ENCODE data around the gene BMP2. TPM values are rescaled to one million over a fixed set of nuclear protein-coding genes. Genes with fewer than 3 reads are reported as not detected.

The BMP2 gene
- total and polyA plus RNA-seq, 2 of the 4 experiments (the other 2 are of a cell fraction) = 0.18 to 0.21 TPM

DNA sequence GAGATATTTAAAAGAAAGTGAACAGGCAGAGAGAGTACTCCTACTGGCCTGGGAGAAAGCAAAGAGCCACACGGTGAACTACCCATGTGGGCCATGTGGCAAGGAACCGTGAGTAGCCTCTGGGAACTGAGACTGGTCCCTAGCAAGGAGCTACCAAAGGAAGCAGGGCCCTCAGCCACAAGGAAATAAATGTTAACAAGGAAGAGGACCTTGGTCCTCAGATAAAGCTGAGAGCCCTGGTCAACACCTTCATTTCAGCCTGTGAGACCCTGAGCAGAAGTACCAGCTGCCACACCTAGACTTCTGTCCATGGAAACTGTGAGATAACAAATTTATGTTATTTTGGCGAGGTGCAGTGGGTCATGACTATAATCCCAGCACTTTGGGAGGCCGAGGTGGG lies 25.3 kb downstream of the BMP2 start:
- no peak overlapping the region for H2AK5ac ChIP-seq (ENCODE audit: low read depth, low read length)
- H3K9ac ChIP-seq (ENCODE audit: low read depth, low read length) = no peak overlapping the region
- H2BK5ac ChIP-seq (ENCODE audit: low read depth, low read length, poor library complexity, severe bottlenecking) = no peak overlapping the region
- no peak overlapping the region for H3K4me3 ChIP-seq (ENCODE audit: insufficient read depth, low read depth, low read length)
- ATAC-seq (ENCODE audit: low read depth) (no peak), DNase-seq (no peak)
- H3K9me3 ChIP-seq (ENCODE audit: control insufficient read depth, insufficient read depth, low read length) = no peaks in the 10 kb centered on the region
- H4K20me1 ChIP-seq (ENCODE audit: insufficient read depth, low read length) = no peaks in the 10 kb centered on the region
- H2BK120ac ChIP-seq (ENCODE audit: low read depth, low read length) = no peak overlapping the region
- ChIA-PET POLR2A (ENCODE audit: unreplicated experiment) (no interaction called here), CTCF (interaction anchor here (0.7 to 1.2 kb wide), 3 partner anchors 7 to 528 kb away, joined by 3 to 4 read pairs (median 3); no protein-coding TSS in a partner anchor)
- intact Hi-C loops (cut with micrococcal nuclease) (no loop called here), in situ Hi-C loops (cut with MboI; ENCODE audit: low sequenced_read_pairs) (no loop called here), dilution Hi-C loops (cut with HindIII; ENCODE audit: low sequenced_read_pairs, unreplicated experiment) (no loop called here)
- no peak overlapping the region for H3K4me2 ChIP-seq (ENCODE audit: low read depth, low read length)
- H3K4ac ChIP-seq (ENCODE audit: low read depth, low read length) = no peak overlapping the region
- H3K27me3 ChIP-seq (ENCODE audit: control insufficient read depth, insufficient read depth, low read length) = peaks cover 5% of the 10 kb centered on the region
- no peaks in the 10 kb centered on the region for H3K9me1 ChIP-seq (ENCODE audit: insufficient read depth, low read length)
- H3K14ac ChIP-seq (replicated peaks; ENCODE audit: low read depth, low read length) = no peak overlapping the region
- H3K4me1 ChIP-seq (ENCODE audit: control insufficient read depth, insufficient read depth, low read length) = no peaks in the 10 kb centered on the region
- H3K36me3 ChIP-seq (ENCODE audit: control insufficient read depth, insufficient read depth, low read length) = no peaks in the 10 kb centered on the region
- H2AK9ac ChIP-seq (replicated peaks; ENCODE audit: low read depth, low read length, poor library complexity) = no peak overlapping the region
- BruUV-seq (replicated peaks) = no TSS peak
- no peak overlapping the region for H3K27ac ChIP-seq (ENCODE audit: insufficient read depth, low read length)
- no peak for TF ChIP-seq MAZ (IDR thresholded peaks at IDR 0.05; ENCODE audit: borderline replicate concordance, low read depth, low read length)
- TF ChIP-seq RCOR1 (IDR thresholded peaks at IDR 0.05; ENCODE audit: insufficient replicate concordance, low read length) = no peak
- TF ChIP-seq RAD21 (IDR thresholded peaks at IDR 0.05; ENCODE audit: low read length) = no peak
- TF ChIP-seq CHD1 (IDR thresholded peaks at IDR 0.05; ENCODE audit: low read depth, low read length) = no peak
- TF ChIP-seq, protein P1, sequence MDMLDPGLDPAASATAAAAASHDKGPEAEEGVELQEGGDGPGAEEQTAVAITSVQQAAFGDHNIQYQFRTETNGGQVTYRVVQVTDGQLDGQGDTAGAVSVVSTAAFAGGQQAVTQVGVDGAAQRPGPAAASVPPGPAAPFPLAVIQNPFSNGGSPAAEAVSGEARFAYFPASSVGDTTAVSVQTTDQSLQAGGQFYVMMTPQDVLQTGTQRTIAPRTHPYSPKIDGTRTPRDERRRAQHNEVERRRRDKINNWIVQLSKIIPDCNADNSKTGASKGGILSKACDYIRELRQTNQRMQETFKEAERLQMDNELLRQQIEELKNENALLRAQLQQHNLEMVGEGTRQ (IDR thresholded peaks at IDR 0.05; ENCODE audit: low read depth, low read length) = no peak
- no peak for TF ChIP-seq FOS (IDR thresholded peaks at IDR 0.05; ENCODE audit: low read depth, low read length)
- no peak for TF ChIP-seq CEBPB (IDR thresholded peaks at IDR 0.05; ENCODE audit: low read depth, low read length)
- no peak for TF ChIP-seq POLR2A (IDR thresholded peaks at IDR 0.05; ENCODE audit: low read depth, low read length)
- TF ChIP-seq NFE2L2 (IDR thresholded peaks at IDR 0.05; ENCODE audit: low read depth, low read length) = no peak
- no peak for TF ChIP-seq MXI1 (IDR thresholded peaks at IDR 0.05; ENCODE audit: borderline replicate concordance, low read depth, low read length)
- TF ChIP-seq, protein P2, sequence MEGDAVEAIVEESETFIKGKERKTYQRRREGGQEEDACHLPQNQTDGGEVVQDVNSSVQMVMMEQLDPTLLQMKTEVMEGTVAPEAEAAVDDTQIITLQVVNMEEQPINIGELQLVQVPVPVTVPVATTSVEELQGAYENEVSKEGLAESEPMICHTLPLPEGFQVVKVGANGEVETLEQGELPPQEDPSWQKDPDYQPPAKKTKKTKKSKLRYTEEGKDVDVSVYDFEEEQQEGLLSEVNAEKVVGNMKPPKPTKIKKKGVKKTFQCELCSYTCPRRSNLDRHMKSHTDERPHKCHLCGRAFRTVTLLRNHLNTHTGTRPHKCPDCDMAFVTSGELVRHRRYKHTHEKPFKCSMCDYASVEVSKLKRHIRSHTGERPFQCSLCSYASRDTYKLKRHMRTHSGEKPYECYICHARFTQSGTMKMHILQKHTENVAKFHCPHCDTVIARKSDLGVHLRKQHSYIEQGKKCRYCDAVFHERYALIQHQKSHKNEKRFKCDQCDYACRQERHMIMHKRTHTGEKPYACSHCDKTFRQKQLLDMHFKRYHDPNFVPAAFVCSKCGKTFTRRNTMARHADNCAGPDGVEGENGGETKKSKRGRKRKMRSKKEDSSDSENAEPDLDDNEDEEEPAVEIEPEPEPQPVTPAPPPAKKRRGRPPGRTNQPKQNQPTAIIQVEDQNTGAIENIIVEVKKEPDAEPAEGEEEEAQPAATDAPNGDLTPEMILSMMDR (conservative IDR thresholded peaks at IDR 0.05; ENCODE audit: low read depth, low read length) = no peak
- TF ChIP-seq BHLHE40 (IDR thresholded peaks at IDR 0.05; ENCODE audit: low read depth, low read length) = no peak
- TF ChIP-seq MAFK (IDR thresholded peaks at IDR 0.05; ENCODE audit: low read depth, low read length) = no peak
- TF ChIP-seq, protein P3, sequence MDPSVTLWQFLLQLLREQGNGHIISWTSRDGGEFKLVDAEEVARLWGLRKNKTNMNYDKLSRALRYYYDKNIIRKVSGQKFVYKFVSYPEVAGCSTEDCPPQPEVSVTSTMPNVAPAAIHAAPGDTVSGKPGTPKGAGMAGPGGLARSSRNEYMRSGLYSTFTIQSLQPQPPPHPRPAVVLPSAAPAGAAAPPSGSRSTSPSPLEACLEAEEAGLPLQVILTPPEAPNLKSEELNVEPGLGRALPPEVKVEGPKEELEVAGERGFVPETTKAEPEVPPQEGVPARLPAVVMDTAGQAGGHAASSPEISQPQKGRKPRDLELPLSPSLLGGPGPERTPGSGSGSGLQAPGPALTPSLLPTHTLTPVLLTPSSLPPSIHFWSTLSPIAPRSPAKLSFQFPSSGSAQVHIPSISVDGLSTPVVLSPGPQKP (IDR thresholded peaks at IDR 0.05; ENCODE audit: borderline replicate concordance, low read depth, low read length) = no peak
- TF ChIP-seq SMC3 (IDR thresholded peaks at IDR 0.05; ENCODE audit: low read depth, low read length) = no peak
- no peak for TF ChIP-seq RFX5 (IDR thresholded peaks at IDR 0.05; ENCODE audit: low read depth, low read length)
- H4K5ac ChIP-seq (ENCODE audit: low read depth, low read length) = no peak overlapping the region
- H3K79me1 ChIP-seq (ENCODE audit: low read depth in 1 of 2, low read length in 2 of 2) = no peaks in the 10 kb centered on the region
- no peak overlapping the region for H3K23ac ChIP-seq (ENCODE audit: low read depth, low read length)
- no peak overlapping the region for H2BK15ac ChIP-seq (ENCODE audit: low read depth, low read length)
- H3K56ac ChIP-seq (ENCODE audit: extremely low read depth, insufficient read depth, low read length) = no peak overlapping the region
- no peak overlapping the region for H3K18ac ChIP-seq (ENCODE audit: low read depth, low read length)
- no peak overlapping the region for H2AFZ ChIP-seq (replicated peaks; ENCODE audit: low read length, poor library complexity)
- no peak overlapping the region for H4K91ac ChIP-seq (ENCODE audit: insufficient read depth, low read depth, low read length)
- no peak overlapping the region for H4K8ac ChIP-seq (ENCODE audit: low read depth in 2 of 2, low read length in 2 of 2)
- no peak overlapping the region for H2BK20ac ChIP-seq (ENCODE audit: low read depth, low read length)
- WGBS, 2 experiments (ENCODE audit: extremely low coverage in 2 of 2, insufficient read length in 1 of 2) = 60% methylated on average over 2 of the region's 4 CpGs; no CpG with 5 or more reads in 1 of the 2 experiments

All from IMR-90 (cell line).